IPS-18a (cell line): ENCODE results near the gene NPPA.
"Not testable (repeated sequence)": the region's sequence is repeated elsewhere in the genome, so short reads cannot be mapped to it uniquely, and the experiment has no call there.

ENCODE experiments used
- H3K27ac ChIP-seq: one replicate; pipeline ENCODE4 v1.5.1; 2013; ENCODE audit warnings: low read length
- H3K27me3 ChIP-seq: one replicate; pipeline ENCODE4 v1.6.1; 2013; ENCODE audit warnings: mild to moderate bottlenecking, low read length; ENCODE audit not compliant: control insufficient read depth, insufficient read depth
- H3K36me3 ChIP-seq: one replicate; pipeline ENCODE4 v1.6.1; 2013; ENCODE audit warnings: low read depth, low read length; ENCODE audit not compliant: control insufficient read depth
- H3K4me1 ChIP-seq: one replicate; pipeline ENCODE4 v1.6.1; 2013; ENCODE audit warnings: low read depth, low read length; ENCODE audit not compliant: control insufficient read depth
- H3K4me3 ChIP-seq: one replicate; pipeline ENCODE4 v1.5.1; 2013; ENCODE audit warnings: low read length
- H3K9ac ChIP-seq: one replicate; pipeline ENCODE4 v1.6.1; 2013; ENCODE audit warnings: mild to moderate bottlenecking, low read length, moderate library complexity
- H3K9me3 ChIP-seq: one replicate; pipeline ENCODE4 v1.6.1; 2013; ENCODE audit warnings: low read depth, low read length; ENCODE audit not compliant: control insufficient read depth

Gene NPPA

DNA sequence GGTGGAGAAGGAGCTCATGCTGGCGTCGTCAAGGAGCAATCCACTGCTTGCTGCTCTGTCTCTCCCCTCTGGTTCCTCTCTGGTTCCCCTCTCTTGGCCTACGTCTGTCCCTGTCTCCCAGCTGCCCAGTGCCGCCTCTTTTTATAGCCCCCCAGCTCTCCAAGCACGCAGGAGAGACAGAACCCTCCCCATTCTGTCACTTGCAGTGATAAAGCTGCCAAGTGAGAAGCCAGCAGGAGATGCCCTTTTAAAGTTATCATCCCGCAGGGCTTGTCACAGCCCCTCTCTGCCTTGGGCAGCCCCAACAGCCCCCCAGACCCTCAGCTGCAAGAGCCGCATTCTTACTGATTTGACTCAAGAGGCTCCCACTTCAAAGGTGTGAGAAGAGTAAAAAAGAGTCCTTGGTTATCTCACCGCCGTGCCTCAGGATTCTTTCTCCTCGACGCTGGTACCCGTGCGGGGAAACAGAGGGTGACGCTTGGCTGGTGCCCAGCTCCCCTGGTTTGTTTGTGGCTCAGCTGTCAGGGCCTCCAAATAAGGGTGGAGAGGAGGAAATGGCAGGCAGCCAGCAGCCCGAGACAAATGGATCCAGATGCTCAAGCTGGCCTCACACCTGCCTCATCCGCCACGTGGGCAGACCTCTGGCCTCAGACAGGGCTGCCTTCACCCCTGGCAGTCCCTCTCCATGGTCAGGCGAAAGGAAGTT, at the start of gene NPPA:
Gene NPPA (minus strand): TSS at position 117 of the 706 bp plus-strand sequence. CDS start 99 bp downstream, at position 18.
- Histone ChIP-seq H3K4me1 (no peaks in the 10 kb centered on the region), H3K36me3 (peaks cover 10% of the 10 kb centered on the region), H3K9me3 (no peaks in the 10 kb centered on the region), H3K4me3 (no peak within 1 kb of the TSS), H3K27ac (no peak within 1 kb of the TSS), H3K9ac (no peak within 1 kb of the TSS), H3K27me3 (no peaks in the 10 kb centered on the region)

DNA sequence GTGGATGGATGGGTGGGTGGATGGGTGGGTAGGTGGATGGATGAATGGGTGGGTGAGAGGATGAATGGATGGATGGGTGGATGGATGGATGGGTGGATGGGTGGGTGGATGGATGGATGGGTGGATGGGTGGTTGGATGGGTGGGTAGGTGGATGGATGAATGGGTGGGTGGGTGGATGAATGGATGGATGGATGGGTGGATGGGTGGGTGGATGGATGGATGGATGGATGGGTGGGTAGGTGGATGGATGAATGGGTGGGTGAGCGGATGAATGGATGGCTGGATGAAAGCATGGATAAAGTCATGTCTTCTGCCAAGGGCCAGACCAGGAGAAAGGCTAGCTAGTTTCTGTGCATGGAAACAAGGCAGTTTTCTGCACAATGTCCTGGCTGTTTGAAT, 46.9 kb upstream of the NPPA start:
- not testable (repeated sequence) for H3K27me3 ChIP-seq, H3K4me3 ChIP-seq, H3K4me1 ChIP-seq, H3K27ac ChIP-seq, H3K9me3 ChIP-seq, H3K36me3 ChIP-seq, H3K9ac ChIP-seq

DNA sequence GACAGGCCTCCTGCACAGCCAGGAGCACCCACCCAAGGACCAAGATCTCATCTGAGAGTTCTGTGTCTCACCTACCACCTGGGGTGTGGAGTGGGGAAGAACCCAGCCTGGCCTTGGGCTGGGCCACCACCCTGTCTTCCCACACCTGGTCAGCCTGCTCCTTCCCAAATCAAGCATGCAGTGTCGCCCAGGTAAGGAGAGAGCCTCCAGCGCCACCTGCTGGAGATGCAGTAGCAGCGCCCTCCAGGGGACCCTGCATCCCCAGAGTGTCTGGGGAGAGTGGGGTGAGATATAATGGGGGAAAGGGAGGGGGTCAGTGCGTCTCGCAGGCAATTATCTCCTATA, 46.3 kb upstream of the NPPA start:
- Histone ChIP-seq H3K4me1 (no peaks in the 10 kb centered on the region), H3K36me3 (no peaks in the 10 kb centered on the region), H3K27ac (no peak overlapping the region), H3K4me3 (no peak overlapping the region), H3K9me3 (no peaks in the 10 kb centered on the region), H3K9ac (no peak overlapping the region), H3K27me3 (no peaks in the 10 kb centered on the region)

DNA sequence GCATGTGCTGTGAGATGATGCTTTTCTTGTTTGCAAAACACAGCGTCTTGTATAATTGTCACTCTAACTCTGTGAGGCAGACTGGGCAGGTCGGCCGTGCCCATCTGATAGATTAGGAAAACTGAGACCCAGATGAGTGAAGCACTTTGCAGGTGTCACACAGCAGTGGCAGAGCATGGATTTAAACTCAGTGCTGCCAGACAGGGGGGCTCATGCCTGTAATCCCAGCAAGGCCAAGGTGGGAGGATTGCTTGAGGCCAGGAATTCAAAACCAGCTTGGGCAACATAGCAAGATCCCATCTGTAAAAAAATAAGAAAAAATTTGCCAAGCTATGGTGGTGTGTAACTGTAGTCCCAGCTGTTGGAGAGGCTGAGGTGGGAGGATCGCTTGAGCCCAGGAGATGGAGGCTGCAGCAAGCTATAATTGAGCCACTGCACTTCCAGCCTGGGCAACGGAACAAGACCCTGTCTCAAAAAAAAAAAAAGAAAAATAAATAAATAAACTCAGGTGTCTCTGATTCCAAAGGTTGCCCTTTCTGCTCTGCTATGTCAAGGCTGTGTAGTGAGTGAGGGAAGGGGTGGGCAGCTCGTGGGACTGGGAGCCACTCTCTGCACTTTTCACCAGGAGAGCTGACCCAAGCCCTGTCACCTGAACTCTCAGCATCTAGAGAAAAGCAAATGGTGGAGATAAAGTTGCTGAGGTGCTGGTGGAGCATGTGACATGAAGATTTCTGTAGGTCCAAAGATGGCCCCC, 44.0 kb upstream of the NPPA start:
- Histone ChIP-seq H3K4me1 (no peaks in the 10 kb centered on the region), H3K27me3 (no peaks in the 10 kb centered on the region), H3K27ac (no peak overlapping the region), H3K9me3 (no peaks in the 10 kb centered on the region), H3K36me3 (no peaks in the 10 kb centered on the region), H3K4me3 (no peak overlapping the region), H3K9ac (no peak overlapping the region)

DNA sequence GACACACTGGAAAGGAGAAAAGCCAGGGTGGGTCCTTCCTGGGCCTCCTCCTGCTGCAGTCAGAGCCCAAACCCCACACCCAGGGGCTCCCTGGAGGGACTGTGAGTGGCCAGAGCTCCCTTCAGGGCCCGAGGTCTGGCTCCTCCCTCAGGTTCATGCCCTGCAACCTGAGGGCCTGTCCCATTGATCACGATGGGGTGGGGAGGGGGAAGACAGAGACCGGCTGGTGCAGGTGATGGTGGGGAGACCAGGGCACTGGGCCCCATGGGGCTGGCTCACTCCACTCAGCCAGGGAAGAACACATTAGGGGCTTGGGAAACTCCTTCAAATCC, 41.3 kb upstream of the NPPA start:
- Histone ChIP-seq H3K4me1 (no peaks in the 10 kb centered on the region), H3K9me3 (no peaks in the 10 kb centered on the region), H3K36me3 (no peaks in the 10 kb centered on the region), H3K9ac (no peak overlapping the region), H3K27me3 (no peaks in the 10 kb centered on the region), H3K4me3 (no peak overlapping the region), H3K27ac (no peak overlapping the region)

DNA sequence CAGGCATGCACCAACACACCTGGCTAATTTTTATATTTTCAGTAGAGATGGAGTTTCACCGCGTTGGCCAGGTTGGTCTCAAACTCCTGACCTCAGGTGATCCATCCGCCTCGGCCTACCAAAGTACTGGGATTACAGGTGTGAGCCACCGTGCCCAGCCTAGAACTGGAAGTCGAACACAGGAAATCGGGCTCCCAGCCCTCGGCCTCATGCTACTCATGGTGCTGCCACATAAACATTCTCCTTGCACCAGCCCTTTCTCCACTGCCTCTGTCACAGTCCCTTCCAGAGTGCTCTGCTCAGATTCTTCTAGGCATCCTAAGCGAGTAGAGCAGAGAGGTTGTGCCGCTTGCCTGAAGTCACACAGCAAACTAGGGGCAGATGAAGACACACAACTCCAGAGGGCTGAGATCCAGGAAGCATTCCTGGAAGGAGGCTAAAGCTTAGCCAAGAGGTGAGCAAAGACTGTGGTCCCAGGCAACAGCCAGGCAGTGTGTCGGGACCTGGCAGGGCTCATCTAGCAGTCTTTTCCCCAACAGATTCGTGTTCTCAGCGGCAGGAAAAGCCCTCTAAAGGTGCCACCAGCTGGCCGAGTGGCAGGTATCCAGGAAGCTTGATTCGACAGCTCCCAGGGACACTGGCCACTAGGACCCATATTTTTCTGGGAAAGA, 40.8 kb upstream of the NPPA start:
- no peak overlapping the region for H3K9ac ChIP-seq
- no peak overlapping the region for H3K27ac ChIP-seq
- no peaks in the 10 kb centered on the region for H3K36me3 ChIP-seq
- H3K4me1 ChIP-seq: no peaks in the 10 kb centered on the region
- H3K27me3 ChIP-seq: no peaks in the 10 kb centered on the region
- H3K9me3 ChIP-seq: no peaks in the 10 kb centered on the region
- H3K4me3 ChIP-seq: no peak overlapping the region

DNA sequence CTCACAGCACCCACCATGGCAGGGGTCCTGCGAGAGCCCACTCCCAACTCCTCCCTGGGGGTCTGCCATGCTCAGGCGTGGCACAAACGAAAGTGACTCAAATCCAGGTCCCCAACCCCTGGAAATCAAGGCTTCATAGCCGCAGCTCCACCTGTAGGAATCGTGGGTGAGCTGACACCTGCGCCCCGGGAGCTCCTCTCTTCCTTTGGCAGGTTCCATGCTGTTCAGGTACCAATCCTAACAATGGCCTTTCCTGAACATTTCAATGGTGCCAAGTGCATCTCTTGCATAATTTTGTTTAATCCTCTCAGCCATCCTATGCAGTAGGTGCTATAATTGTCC, 40.1 kb upstream of the NPPA start:
- Histone ChIP-seq H3K9me3 (no peaks in the 10 kb centered on the region), H3K27ac (no peak overlapping the region), H3K4me1 (no peaks in the 10 kb centered on the region)

DNA sequence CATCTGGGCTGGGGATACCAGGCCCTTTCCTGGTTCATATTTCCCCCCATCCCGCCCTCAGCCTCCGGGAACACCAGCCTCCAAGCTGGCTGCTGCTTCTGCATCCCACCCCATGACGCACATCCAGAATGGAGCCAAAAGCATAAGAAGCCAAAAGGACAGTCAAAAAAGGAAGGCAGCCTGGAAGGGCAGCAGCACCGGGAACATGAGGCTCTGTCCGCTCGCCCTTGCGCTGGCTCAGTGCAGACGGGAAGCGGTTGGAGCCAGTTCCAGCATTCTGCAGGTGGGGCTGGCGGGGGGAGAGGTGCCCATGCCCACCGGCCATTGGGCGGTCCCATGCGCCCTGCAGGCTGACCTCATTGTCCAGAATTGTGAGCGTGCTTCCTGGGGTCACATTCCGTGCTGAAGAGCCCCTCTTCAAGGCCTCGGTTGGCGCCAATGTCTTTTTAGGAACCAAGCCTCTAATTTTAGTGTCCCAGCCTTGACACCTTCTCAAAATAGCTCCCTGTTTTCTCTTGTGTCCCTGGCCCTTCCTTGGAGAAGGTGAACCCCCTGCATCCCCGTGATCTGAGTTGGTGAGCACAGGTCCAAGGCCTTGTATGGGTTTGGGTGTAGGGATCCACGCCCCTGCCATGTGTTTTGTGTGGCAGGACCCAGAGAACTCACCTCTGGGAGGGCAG, 39.5 kb upstream of the NPPA start:
- no peak overlapping the region for H3K4me3 ChIP-seq
- no peaks in the 10 kb centered on the region for H3K27me3 ChIP-seq
- no peak overlapping the region for H3K27ac ChIP-seq
- H3K36me3 ChIP-seq: no peaks in the 10 kb centered on the region
- H3K9me3 ChIP-seq: no peaks in the 10 kb centered on the region
- no peak overlapping the region for H3K9ac ChIP-seq
- H3K4me1 ChIP-seq: no peaks in the 10 kb centered on the region

More for the DNA sequence above, 40.1 kb upstream of the NPPA start:
- no peak overlapping the region for H3K4me3 ChIP-seq
- H3K9ac ChIP-seq: no peak overlapping the region
- no peaks in the 10 kb centered on the region for H3K27me3 ChIP-seq
- H3K36me3 ChIP-seq: no peaks in the 10 kb centered on the region

DNA sequence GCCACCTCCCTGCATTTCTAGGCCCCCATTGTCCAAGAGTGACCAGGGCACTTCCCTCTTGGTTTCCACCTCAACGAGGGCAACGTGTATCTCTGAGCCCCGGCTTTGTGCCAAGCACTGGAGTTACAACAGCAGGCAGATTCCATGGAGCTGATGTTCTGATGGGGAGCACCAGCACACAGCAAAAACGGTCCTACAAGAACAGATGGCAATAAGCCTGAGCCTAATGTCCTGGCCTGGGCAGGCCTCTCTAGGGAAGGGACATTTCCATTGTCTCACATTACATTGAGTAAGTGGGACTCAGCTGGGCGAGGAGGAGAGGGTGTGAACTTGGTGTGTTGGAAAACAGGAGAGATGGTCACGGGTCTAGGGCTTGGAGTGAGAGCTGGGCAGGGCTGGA, 38.3 kb upstream of the NPPA start:
- Histone ChIP-seq H3K4me3 (no peak overlapping the region), H3K9me3 (no peaks in the 10 kb centered on the region), H3K27me3 (no peaks in the 10 kb centered on the region), H3K4me1 (no peaks in the 10 kb centered on the region), H3K9ac (no peak overlapping the region), H3K36me3 (no peaks in the 10 kb centered on the region), H3K27ac (no peak overlapping the region)

DNA sequence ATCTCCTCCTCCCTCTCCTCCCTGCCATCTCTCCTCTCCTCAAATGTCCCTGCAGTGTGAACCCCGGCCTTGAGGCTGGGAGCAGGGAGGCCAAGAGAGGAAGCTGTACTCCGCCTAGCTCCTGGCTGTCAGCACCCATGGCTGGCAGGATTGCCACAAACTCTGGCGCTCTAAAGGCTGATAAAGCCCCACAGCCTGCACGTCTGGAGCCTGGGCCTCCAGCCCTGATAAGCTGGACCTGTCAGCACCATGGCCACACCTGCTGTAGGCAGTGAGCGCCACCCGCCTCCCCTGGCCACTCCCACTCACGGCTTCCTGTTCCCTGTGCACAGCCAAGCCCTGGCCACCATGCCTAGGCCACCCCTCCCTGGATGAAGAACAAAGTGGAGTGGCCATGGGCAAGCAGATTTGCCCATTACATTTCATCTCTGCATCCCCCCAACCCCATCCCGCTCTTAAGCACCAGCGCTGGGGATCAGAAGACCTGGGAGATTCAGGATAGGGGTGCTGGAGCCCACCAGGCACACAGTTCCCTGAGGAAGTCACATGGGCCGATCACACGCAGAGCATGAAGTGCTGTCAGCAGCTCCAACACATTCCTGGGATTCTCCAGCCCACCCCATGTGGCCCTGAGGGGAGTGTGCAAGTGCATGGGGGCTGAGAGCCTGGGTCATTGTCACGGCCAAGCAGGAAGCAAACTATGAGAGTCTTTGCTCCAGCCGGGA, 35.4 kb upstream of the NPPA start:
- Histone ChIP-seq H3K36me3 (no peaks in the 10 kb centered on the region), H3K27me3 (no peaks in the 10 kb centered on the region), H3K4me3 (no peak overlapping the region), H3K4me1 (no peaks in the 10 kb centered on the region), H3K9ac (no peak overlapping the region), H3K27ac (no peak overlapping the region), H3K9me3 (no peaks in the 10 kb centered on the region)

DNA sequence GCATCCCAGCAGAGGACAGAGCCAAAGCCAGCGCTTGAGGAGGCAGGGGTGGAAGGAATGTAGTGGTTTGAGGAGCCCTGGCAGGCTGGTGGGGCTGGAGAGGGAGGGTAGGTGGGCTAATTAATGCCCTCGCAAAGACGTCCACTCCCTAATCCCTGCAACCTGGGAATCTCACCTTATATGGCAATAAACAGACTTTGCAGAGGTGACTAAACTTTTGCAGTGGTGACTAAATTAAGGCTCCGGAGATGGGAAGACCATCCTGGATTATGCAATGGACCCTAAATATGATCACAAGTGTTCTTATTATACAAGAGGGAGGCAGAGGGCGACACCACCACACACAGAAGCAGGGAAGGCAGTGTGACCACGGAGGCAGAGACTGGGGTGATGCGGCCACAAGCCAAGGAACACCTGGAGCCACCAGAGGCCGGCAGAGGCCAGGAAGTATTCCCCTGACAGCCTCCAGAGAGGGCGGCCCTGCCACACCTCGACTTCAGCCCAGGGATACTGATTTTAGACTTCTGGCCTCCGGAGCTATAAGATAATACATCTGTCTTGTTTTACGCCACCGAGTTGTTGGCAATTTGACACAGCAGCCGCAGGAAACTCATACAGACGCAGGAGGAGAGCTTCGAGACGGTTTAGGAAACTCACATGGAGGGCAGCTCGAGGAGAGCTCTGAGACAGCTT, 34.3 kb upstream of the NPPA start:
- no peak overlapping the region for H3K4me3 ChIP-seq
- H3K9ac ChIP-seq: no peak overlapping the region
- H3K4me1 ChIP-seq: no peaks in the 10 kb centered on the region
- no peaks in the 10 kb centered on the region for H3K9me3 ChIP-seq
- H3K36me3 ChIP-seq: no peaks in the 10 kb centered on the region
- H3K27me3 ChIP-seq: no peaks in the 10 kb centered on the region
- no peak overlapping the region for H3K27ac ChIP-seq
